NCI-H510A (cell line): Measurements from ENCODE around the gene COL11A1.
"Not testable (repeated sequence)": the region's sequence is repeated elsewhere in the genome, so short reads cannot be mapped to it uniquely, and the experiment has no call there.

ENCODE experiments used
- DNase-seq: peaks from one replicate; lab custom pipeline; 2025; lab: John Stamatoyannopoulos, UW

The COL11A1 gene

DNA sequence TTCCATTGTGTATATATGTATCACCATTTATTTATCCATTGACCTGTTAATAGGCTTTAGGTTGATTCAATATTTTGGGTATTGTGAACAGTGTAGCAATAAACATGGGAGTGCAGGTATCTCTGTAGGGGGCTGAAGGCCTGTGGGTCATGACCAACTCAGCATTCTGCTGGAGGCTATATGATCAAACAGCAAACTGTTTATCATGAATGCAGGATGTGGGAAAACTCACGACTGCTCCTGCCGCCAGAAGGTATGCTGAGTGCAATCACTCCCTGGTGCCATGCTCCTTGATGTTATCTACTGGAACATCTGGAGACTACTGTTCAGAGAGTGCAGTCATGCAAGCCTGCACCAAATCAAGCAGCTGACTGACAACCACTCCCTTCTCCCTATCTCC is 275.2 kb downstream of the COL11A1 start:
- no peak for DNase-seq

DNA sequence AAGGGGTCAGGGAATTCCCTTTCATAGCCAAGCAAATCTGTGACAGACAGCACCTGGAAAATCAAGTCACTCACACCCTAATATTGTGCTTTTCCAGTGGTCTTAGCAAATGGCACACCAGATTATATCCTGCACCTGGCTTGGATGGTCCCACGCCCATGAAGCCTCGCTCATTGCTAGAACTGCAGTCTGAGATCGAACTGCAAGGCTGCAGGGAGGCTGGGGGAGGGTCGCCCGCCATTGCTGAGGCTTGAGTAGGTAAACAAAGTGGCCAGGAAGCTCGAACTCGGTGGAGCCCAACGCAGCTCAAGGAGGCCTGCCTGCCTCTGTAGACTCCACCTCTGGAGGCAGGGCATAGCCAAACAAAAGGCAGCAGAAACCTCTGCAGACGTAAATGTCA is 281.6 kb downstream of the COL11A1 start:
- not testable (repeated sequence) for DNase-seq
